ENCODE results near the gene LRRC75A. TPM values are rescaled to one million over a fixed set of nuclear protein-coding genes. Genes with fewer than 3 reads are reported as not detected.

LRRC75A gene
- polyA plus RNA-seq, 5 donors = 4.5 to 6.1 (median 5.8) TPM

DNA sequence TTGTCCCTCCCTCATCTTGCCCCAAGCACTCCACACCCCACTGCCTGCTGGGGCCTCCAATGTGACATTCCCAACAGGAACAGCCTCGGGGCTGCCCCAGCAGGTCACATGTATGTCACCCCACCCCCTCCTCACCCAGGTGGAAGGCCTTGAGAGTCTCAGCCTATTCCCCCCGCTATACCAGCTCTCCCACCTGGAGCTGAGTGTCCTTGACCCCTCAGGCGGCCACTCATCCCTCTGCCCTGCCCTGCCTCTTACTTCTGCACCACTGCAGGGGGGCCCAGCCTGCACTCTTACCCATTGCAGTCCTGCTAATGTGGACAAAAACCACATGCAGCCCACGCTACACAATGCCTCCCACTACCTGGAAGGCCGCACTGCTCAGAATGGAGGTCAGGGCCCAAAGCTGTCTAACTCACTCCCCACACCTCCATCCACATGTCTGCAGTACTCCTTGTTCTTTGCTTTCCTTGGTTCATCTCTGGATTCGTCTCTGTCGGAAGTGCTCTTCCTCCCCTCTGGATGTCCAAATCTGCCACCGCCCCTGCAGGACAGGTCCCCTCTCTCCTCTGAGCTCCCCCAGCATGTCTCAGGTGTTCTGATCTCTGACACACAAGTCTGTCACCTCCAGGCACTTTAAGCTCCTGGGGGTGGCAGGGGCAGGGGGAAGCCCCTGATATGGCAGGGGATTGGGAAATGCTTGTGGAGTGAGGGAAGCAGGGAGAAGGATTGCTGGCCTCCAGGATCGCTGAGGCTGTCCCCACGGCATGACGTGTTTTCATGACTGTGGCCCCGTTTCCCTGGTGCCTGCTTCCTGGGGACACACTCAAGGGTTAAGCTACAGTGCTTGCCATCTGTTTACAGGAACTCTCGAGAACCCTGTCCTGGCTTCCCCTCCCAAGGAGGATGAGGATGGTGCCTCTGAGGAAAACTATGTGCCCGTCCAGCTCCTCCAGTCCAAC is 55.8 kb downstream of the LRRC75A start:
- DNase-seq = no peak

DNA sequence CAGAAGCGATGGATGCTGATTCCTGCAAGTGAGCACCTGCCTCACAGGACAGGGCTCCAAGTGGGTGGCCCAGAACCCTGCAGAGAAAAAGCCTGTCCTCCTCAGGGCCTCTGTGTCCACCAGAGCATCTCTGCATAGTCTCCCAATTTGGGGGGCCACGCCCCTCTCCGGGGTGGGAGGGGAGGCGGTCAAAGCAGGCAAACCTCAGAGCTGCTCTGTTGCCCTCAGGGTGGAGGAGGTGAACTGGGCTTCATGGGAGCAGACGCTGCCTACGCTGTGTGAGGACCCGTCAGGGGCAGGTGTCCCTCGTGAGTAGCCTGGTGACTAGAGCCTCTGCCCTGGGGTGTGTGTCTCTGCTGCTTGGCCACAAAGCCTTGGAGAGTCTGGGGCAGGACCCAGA is 57.3 kb downstream of the LRRC75A start:
- DNase-seq = no peak

DNA sequence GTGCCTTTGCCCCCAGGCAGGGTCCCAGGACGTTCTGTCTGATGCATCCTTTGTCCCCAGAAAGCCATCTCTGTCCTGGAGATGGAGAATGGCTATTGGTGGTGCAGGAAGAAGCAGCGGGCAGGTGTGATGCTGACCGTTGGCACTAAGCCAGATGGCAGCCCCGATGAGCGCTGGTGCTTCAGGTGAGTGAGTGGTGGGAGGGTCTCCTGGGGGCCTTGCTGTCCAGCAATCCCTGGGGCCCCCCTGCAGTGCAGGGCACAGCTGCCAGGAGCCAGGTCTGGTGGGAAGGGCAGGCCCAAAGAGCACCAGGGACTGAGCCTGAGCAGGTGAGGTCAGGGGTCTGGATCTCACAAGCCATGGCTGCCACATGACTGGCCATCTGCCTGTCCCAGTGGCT is 58.5 kb downstream of the LRRC75A start:
- no peak for DNase-seq

DNA sequence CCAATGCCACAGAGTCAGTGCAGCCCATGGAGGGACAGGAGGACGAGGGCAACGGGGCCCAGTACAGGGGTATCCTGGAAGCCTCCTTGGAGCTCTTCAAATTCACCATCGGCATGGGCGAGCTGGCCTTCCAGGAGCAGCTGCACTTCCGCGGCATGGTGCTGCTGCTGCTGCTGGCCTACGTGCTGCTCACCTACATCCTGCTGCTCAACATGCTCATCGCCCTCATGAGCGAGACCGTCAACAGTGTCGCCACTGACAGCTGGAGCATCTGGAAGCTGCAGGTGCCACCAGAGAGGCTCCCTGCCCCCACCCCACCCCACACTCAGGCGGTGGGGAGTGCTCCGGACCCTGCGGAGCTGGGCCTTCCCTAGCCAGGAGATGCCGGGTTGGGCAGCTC is 60.0 kb downstream of the LRRC75A start:
- no peak for DNase-seq

DNA sequence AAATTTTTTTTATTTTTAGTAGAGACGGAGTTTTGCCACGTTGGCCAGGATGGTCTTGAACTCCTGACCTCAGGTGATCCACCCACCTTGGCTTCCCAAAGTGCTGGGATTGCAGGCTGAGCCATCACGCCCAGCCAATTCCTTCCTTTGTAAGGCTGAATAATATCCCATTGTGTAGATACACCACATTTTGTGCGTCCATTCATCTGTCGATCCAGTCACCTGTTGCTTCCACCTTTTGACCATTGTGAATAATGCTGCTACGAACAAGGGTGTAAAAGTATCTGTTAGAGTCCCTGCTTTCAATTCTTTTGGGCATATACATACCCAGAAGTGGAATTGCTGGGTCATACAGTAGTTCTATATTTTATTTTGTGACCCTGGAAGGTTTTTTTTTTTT is 61.3 kb downstream of the LRRC75A start:
- no peak for DNase-seq

DNA sequence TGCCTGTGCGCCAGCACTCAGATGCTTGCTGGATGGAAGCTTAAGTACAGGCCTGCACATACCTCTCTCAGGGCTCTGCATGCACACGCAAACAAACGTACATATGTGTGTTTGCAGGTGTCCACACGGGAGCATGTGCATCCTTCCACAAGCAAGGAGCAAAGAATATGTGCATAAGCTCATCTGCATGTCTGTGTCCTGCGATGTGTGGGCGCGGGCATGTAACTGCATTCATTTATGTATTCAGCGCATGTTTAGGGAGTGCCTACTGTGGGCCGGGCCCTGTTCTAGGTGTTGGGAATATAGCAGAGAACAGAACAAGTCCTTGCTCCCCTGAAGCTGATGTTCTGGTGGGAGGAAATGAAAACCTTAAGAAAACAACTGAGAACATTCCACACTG is 62.9 kb downstream of the LRRC75A start:
- DNase-seq = no peak

DNA sequence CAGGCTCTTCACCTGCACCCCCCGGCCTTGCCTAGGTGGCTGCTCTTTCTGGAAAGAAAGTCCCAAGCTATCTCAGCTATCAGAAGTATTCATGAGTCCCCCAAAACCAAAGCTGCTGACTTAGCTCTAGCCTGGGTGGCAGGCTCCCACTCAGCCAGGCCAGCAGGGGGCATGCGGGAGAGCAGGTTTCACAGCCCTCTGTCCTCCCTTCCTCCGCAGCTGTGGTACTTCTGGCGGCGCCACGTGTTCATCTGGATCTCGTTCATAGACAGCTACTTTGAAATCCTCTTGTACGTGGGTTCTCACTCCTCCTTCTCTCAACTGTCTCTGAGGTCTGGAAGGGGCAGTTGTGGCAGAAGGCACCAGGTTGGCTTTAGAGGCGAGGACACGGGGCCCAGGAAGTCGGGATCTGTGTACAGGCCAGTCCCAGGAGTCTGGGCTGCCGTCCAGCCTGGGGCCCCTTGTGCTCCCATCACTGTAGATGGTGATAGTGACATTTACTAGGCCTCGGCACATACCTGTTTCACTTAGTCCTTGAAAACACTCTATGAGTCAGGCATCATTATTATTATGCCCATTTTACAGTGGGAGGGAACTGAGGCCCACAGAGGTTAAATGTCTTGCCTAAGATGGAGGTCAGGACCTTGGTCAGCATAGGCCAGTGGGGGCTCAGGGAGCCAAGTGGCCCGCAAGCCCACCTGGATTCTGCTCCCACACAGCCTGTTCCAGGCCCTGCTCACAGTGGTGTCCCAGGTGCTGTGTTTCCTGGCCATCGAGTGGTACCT is 63.7 kb downstream of the LRRC75A start:
- no peak for DNase-seq

DNA sequence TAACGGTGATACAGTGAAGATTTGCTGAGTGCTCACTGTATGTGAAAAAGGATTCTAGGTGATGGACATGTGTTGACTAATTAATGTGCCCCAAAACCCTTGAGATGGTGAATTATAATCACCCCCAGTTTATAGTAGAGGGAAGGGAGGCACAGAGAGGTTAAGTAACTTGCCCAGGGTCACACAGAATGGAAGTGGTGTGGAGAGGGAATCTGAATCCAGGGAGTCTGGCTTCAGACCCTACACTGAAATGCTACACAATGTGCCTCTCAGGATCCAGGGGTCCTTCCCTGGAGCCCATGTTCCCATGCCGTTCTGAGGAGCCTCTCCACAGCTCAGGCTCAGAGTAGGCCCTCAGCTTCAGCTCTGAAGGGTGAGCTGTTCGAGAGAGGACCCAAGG is 65.0 kb downstream of the LRRC75A start:
- DNase-seq = no peak

DNA sequence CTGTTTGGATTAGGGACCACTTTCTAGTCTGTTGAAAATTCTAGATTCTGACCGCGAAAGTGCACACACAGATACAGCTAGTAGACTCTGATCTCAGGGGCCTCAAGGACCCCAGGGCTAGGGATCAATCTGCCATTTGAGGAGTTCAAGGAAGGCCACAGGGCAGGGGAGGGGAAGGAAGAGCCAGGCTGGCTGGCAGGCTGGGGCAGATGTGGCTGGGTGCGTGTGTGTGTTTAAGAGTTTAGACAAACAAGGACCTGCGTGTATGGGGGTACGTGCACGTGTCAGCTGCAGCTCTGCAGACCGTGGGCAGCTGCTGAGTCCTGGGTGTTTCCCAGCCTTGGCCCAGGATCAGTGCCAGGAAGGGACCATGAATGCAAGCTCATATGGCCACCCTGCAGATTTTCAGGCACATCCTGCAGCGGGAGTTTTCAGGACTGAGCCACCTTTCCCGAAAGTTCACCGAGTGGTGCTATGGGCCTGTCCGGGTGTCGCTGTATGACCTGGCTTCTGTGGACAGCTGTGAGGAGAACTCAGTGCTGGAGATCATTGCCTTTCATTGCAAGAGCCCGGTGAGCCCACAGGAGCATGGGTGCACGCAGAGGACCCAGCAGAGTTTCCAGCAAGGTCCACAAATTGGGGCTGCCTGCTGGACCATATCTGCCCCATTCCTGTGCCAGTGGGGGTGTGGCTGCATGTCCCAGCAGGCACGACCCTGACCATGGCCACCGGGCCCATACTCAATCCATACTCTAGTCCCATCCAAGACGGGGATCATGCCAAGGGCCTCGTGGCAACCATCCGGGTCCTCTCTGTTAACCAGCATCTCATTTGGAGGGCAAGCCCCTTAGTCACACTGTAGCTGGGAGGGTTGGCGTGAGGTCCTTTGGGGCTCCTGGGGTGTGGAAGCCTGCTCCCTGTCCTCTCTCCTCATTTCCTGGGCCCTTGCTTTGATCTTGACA is 66.0 kb downstream of the LRRC75A start:
- DNase-seq = no peak

DNA sequence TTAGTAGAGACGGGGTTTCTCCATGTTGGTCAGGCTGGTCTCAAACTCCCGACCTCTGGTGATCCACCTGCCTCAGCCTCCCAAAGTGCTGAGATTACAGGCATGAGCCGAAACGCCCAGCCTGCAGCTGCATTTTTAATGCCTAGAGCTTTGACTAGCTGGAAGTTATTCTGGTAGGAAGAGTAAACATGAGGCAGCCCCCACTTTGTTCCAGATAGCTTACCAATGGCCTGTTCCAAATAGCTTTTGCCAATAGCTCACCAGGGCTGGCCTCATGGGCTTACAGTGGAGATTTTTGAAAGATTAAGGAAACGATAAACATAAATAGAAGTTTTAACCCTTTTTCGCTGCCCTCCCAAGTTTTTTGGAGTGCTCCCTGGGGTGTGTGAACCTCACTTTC is 66.8 kb downstream of the LRRC75A start:
- no peak for DNase-seq

DNA sequence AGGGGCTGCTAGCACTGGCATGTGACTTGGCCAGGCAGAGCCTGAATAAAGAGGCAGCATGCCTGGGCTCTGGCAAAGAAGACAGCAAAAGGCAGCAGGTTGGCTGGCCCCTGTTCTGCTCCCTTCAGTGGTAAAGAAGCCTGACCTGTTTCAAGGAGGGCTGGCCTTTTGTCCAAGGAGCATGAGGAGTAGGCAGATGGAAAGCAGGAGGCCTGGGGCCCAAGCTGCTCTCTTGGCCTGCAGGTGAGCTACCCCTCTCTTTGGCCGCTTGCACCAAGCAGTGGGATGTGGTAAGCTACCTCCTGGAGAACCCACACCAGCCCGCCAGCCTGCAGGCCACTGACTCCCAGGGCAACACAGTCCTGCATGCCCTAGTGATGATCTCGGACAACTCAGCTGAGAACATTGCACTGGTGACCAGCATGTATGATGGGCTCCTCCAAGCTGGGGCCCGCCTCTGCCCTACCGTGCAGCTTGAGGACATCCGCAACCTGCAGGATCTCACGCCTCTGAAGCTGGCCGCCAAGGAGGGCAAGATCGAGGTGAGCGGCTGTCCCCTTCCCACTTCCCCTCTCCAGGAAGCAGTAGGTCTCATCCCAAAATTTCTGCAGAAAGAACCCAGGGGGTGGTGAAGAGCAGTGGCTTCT is 68.6 kb downstream of the LRRC75A start:
- DNase-seq = no peak

DNA sequence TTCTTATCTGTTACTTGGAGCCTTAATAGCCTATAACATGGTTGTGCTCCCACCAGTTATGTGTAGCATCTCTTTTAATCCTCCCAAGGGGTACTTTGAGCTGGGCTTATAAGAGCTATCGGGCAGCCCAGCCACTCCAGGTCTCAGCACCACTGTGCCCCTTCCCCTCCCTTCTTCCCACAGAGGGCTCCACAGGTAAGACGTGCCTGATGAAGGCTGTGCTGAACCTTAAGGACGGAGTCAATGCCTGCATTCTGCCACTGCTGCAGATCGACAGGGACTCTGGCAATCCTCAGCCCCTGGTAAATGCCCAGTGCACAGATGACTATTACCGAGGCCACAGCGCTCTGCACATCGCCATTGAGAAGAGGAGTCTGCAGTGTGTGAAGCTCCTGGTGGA is 69.6 kb downstream of the LRRC75A start:
- no peak for DNase-seq

DNA sequence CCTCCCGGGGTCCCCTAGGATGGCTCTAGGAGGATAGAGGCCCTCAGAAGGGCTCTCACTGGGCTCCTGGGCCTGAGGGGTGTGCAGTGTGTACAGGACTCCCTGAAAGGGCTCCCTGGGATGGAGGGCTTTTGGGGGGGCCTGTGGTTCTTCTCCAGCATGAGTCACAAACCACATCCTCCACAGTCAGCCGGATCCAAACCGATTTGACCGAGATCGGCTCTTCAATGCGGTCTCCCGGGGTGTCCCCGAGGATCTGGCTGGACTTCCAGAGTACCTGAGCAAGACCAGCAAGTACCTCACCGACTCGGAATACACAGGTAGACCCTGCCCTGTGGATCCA is 72.1 kb downstream of the LRRC75A start:
- no peak for DNase-seq

DNA sequence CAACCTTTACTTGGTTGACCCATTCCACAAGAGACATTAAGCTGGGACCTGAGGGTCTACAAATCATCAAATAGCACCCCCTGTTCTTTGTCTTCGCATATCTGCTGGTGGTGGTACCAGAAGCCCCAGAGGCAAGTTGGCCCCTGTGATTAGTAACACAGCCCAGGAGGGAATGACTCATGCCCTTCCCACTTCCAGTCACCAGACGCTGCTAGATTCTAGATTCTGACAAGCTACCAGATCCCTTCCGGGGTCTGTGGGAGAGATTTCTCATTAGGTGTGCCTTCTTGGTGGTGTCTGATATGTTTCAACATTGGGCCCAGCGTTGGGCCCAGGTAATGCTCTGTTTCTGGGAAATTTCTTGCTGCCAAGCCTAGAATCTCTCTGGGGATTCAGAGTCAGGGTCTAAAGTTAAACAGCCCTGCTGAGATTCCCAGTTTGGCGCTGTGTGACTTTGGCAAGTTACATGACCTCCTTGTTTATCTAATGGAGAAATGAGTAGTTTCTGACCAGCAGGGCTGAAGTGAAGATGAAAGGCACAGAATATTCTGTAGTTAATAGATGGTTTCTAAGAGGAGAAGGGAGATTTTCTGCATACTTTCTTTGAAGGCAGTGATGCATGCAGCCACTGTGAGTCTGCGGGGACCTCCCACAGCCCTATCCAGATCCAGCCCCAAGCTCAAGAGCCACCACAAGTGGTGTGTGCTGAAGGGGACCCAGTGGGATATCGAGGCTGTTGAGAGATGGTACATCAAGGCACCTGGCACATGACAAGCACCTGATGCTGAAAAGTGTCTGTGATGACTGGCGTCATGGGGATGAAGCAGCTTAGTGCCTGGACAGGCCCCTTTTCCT is 72.7 kb downstream of the LRRC75A start:
- DNase-seq = no peak

DNA sequence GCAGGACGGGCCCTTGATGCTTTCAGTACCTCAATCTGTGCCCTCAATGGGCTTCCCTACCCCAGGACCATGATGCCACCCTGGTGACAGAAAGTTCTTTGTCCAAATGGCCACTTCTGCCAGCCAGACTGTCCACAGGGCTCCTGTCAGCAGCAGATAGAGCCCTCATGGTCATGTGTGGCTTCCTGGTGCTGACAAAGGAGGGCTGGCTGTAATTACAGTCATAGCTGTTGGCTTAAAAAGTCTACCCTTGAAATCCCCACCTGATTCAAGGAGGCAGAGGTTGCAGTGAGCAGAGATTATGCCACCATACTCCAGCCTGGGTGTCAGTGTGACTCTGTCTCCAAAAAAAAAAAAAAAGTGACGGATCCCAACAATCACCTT is 73.3 kb downstream of the LRRC75A start:
- DNase-seq = no peak

DNA sequence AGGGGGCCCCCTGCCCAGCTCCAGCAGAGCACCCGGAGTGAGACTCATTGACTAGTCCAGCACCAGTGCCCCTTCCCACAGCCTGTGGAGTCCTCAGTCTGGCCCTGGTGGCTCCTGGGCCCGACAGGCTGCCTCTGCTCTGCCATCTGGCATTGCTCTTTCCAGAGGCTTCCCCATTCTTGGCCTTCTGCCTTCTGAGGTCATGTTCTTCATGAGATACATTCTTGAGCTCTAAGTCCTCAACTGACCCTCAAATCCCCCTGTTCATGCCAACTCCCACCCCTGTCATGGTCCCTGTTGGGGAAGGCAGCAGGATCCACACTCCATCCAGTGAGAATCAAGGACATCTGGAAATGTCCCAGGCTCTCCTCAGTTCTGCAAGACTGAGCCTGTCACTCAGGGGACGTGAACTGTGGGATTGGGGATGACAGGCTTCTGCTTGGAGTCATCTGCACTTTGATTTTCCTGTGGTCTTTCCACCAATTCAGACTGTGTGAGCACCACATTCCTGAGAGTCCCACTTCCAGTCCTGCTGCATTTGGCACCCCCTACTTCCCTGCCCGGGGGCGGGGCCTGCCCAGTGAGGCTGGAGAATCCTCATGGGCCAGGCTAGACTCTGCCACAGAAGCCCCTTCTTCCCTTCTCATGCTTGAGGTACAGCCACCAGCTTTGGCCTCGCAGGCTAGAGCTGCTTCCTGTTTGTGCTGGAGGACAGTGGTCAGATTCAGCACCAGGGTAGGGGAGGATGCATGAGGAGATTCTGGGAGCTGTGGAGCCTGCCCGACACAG is 73.9 kb downstream of the LRRC75A start:
- no peak for DNase-seq

DNA sequence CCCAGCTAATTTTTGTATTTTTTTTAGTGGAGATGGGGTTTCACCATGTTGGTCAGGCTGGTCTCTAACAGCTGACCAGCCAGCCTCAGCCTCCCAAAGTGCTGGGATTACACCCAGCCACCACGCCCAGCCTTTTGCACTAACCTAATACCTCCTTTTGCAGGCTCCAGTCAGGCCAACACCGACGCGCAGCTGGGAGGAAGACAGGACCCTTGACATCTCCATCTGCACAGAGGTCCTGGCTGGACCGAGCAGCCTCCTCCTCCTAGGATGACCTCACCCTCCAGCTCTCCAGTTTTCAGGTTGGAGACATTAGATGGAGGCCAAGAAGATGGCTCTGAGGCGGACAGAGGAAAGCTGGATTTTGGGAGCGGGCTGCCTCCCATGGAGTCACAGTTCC is 74.6 kb downstream of the LRRC75A start:
- DNase-seq = no peak

DNA sequence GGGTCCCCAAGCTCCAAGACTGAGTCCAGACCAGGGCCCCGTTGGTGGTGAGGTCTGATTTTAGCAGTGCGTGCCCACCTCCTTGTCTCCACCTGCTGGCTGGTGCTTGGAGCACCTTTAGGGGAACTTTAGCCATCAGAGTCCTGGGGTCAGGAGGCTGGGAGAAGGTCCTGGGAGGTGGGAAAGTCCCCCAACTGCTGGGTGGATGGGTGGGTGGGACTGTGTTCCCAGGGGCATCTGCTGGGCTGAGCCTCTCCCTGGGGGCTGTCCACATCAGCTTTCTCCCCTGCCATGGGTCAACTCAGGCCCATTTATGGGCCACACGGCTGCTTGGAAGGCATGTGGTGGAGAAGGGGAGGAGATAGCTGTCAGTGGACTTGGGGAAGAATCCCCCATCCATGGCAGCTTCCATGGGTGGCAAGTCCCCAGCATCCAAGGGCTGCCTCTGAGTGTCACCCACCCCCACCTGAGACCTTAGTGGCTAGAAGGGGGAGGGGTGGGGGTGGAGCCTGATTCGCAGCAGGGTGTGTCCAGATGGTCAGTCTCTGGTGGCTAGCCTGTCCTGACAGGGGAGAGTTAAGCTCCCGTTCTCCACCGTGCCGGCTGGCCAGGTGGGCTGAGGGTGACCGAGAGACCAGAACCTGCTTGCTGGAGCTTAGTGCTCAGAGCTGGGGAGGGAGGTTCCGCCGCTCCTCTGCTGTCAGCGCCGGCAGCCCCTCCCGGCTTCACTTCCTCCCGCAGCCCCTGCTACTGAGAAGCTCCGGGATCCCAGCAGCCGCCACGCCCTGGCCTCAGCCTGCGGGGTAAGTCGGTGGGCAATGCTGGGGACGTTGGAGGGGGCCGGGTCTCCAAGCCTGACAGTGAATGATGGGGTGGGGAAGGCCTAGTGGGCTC is 76.7 kb downstream of the LRRC75A start, which contains the start of gene TRPV2:
TRPV2 (plus strand) TSS at position 541 of the 894 bp plus-strand sequence. CDS start 2,098 bp downstream, outside the sequence.
- DNase-seq = no peak

All from right lung (tissue), 5 donors.